ENCODE measurements around the gene LIG3. TPM values are rescaled to one million over a fixed set of nuclear protein-coding genes. Genes with fewer than 3 reads are reported as not detected.

LIG3 gene
- total and polyA plus RNA-seq, 2 of the 4 experiments (the other 2 are of a cell fraction) = 36.4 to 41.9 TPM

- dilution Hi-C loops (cut with HindIII; ENCODE audit: low sequenced_read_pairs, unreplicated experiment) = no loop called here
- Histone ChIP-seq H2AFZ (replicated peaks; ENCODE audit: low read length, poor library complexity) (no peak overlapping the region), H3K9me1 (ENCODE audit: insufficient read depth, low read length) (peaks cover 2% of the 10 kb centered on the region; the same call in 1 of the 2 replicates), H2AK5ac (ENCODE audit: low read depth, low read length) (no peak overlapping the region), H2BK15ac (ENCODE audit: low read depth, low read length) (no peak overlapping the region), H2AK9ac (replicated peaks; ENCODE audit: low read depth, low read length, poor library complexity) (no peak overlapping the region), H4K20me1 (ENCODE audit: insufficient read depth, low read length) (no peaks in the 10 kb centered on the region), H3K27me3 (ENCODE audit: control insufficient read depth, insufficient read depth, low read length) (no peaks in the 10 kb centered on the region), H4K8ac (ENCODE audit: low read depth in 2 of 2, low read length in 2 of 2) (no peak overlapping the region), H2BK120ac (ENCODE audit: low read depth, low read length) (no peak overlapping the region), H3K9me3 (ENCODE audit: control insufficient read depth, insufficient read depth, low read length) (no peaks in the 10 kb centered on the region), H3K18ac (ENCODE audit: low read depth, low read length) (no peak overlapping the region), H3K56ac (ENCODE audit: extremely low read depth, insufficient read depth, low read length) (no peak overlapping the region), H4K5ac (ENCODE audit: low read depth, low read length) (no peak overlapping the region), H3K4me2 (ENCODE audit: low read depth, low read length) (no peak overlapping the region), H3K23ac (ENCODE audit: low read depth, low read length) (no peak overlapping the region), H3K4me1 (ENCODE audit: control insufficient read depth, insufficient read depth, low read length) (no peaks in the 10 kb centered on the region), H3K79me1 (ENCODE audit: low read depth in 1 of 2, low read length in 2 of 2) (peaks cover 14 to 35% of the 10 kb centered on the region in 2 experiments), H3K4me3 (ENCODE audit: insufficient read depth, low read depth, low read length) (no peak overlapping the region), H3K14ac (replicated peaks; ENCODE audit: low read depth, low read length) (no peak overlapping the region), H2BK20ac (ENCODE audit: low read depth, low read length) (no peak overlapping the region), H3K4ac (ENCODE audit: low read depth, low read length) (no peak overlapping the region), H3K9ac (ENCODE audit: low read depth, low read length) (no peak overlapping the region), H3K36me3 (ENCODE audit: control insufficient read depth, insufficient read depth, low read length) (no peaks in the 10 kb centered on the region), H2BK5ac (ENCODE audit: low read depth, low read length, poor library complexity, severe bottlenecking) (no peak overlapping the region), H3K27ac (ENCODE audit: insufficient read depth, low read length) (no peak overlapping the region), H4K91ac (ENCODE audit: insufficient read depth, low read depth, low read length) (no peak overlapping the region)
- DNase-seq (no peak), ATAC-seq (ENCODE audit: low read depth) (no peak)
- ChIA-PET POLR2A (ENCODE audit: unreplicated experiment) (no interaction called here), CTCF (no interaction called here)
- no peak for TF ChIP-seq MXI1 (IDR thresholded peaks at IDR 0.05; ENCODE audit: borderline replicate concordance, low read depth, low read length)
- TF ChIP-seq CHD1 (IDR thresholded peaks at IDR 0.05; ENCODE audit: low read depth, low read length) = no peak
- no peak for TF ChIP-seq RCOR1 (IDR thresholded peaks at IDR 0.05; ENCODE audit: insufficient replicate concordance, low read length)
- TF ChIP-seq POLR2A (IDR thresholded peaks at IDR 0.05; ENCODE audit: low read depth, low read length) = no peak
- TF ChIP-seq CTCF (conservative IDR thresholded peaks at IDR 0.05; ENCODE audit: low read depth, low read length) = no peak
- no peak for TF ChIP-seq BHLHE40 (IDR thresholded peaks at IDR 0.05; ENCODE audit: low read depth, low read length)
- no peak for TF ChIP-seq NFE2L2 (IDR thresholded peaks at IDR 0.05; ENCODE audit: low read depth, low read length)
- TF ChIP-seq MAFK (IDR thresholded peaks at IDR 0.05; ENCODE audit: low read depth, low read length) = no peak
- no peak for TF ChIP-seq SMC3 (IDR thresholded peaks at IDR 0.05; ENCODE audit: low read depth, low read length)
- no peak for TF ChIP-seq CEBPB (IDR thresholded peaks at IDR 0.05; ENCODE audit: low read depth, low read length)
- BruUV-seq (replicated peaks) = no TSS peak
- intact Hi-C loops (cut with micrococcal nuclease) = no loop called here
- in situ Hi-C loops (cut with MboI; ENCODE audit: low sequenced_read_pairs) = no loop called here
- no CpG with 5 or more reads among the region's 3 CpGs for WGBS, 2 experiments (ENCODE audit: extremely low coverage in 2 of 2, insufficient read length in 1 of 2)
These were observed 58.1 kb downstream of the LIG3 start for GRCh38 chr17:35038453-35038852.
